Neural crest cell (in vitro differentiated cells): ENCODE data around the gene PLXDC2. TPM values are rescaled to one million over a fixed set of nuclear protein-coding genes. Genes with fewer than 3 reads are reported as not detected.

Source experiments
- DNase-seq: peaks from one replicate; pipeline ENCODE4 v3.0.0; 2021; ENCODE audit warnings: low read depth, mixed read lengths, low spot score
- H3K27ac Mint-ChIP-seq: one replicate; pipeline ENCODE4 v1.8.0; 2021; ENCODE audit warnings: mild to moderate bottlenecking, mixed read lengths; ENCODE audit not compliant: unreplicated experiment
- H3K27me3 Mint-ChIP-seq: 2 replicates; pipeline ENCODE4 v1.8.0; 2021; ENCODE audit warnings: low read depth, mild to moderate bottlenecking, mixed read lengths
- H3K36me3 Mint-ChIP-seq: 2 replicates; pipeline ENCODE4 v1.8.0; 2021; ENCODE audit warnings: low read depth, mild to moderate bottlenecking, mixed read lengths
- H3K4me1 Mint-ChIP-seq: 2 replicates; pipeline ENCODE4 v1.8.0; 2021; ENCODE audit warnings: mixed read lengths
- H3K4me3 Mint-ChIP-seq: one replicate; pipeline ENCODE4 v1.8.0; 2021; ENCODE audit warnings: mild to moderate bottlenecking, mixed read lengths
- H3K9me3 Mint-ChIP-seq: 2 replicates; pipeline ENCODE4 v1.8.0; 2021; ENCODE audit warnings: mixed read lengths
- total RNA-seq: library from RNA; stranded (reverse); gene quantifications from 2 replicates; pipeline ENCODE4 v1.2.1, GENCODE V29; 2021
- TF ChIP-seq, protein P1 (sequence below): fragments of 200-600 bp; sonication (generic); conservative IDR thresholded peaks from 2 replicates; pipeline ENCODE4 v1.5.0; 2021; ENCODE audit warnings: antibody characterized with exemption, mild to moderate bottlenecking

The PLXDC2 gene
- total RNA-seq, 1 donor from 2014 or later = 4.0 TPM

DNA sequence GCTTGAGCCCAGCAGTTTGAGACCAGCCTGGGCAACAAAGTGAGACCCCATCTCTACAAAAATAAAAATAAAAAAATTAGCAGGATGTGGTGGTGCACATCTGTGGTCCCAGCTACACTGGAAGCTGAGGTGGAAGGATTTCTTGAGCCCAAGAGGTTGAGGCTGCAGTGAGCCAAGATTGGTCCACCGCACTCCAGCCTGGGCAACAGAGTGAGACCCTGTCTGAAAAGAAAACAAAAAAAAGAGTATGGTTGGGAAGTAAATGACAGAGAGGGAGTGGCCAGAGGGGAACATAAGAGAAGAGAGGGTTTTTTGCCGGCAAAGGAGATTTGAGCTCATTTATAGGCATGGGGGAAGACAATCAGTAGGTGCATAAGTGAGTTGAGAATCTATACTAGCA, 19.7 kb downstream of the PLXDC2 start:
- no peak for DNase-seq
- H3K4me3 Mint-ChIP-seq = no peak overlapping the region
- H3K4me1 Mint-ChIP-seq = peaks cover 8% of the 10 kb centered on the region
- peaks cover 4% of the 10 kb centered on the region for H3K36me3 Mint-ChIP-seq
- peaks cover 4% of the 10 kb centered on the region for H3K9me3 Mint-ChIP-seq
- no peaks in the 10 kb centered on the region for H3K27me3 Mint-ChIP-seq
- H3K27ac Mint-ChIP-seq = no peak overlapping the region
- TF ChIP-seq, protein P1, sequence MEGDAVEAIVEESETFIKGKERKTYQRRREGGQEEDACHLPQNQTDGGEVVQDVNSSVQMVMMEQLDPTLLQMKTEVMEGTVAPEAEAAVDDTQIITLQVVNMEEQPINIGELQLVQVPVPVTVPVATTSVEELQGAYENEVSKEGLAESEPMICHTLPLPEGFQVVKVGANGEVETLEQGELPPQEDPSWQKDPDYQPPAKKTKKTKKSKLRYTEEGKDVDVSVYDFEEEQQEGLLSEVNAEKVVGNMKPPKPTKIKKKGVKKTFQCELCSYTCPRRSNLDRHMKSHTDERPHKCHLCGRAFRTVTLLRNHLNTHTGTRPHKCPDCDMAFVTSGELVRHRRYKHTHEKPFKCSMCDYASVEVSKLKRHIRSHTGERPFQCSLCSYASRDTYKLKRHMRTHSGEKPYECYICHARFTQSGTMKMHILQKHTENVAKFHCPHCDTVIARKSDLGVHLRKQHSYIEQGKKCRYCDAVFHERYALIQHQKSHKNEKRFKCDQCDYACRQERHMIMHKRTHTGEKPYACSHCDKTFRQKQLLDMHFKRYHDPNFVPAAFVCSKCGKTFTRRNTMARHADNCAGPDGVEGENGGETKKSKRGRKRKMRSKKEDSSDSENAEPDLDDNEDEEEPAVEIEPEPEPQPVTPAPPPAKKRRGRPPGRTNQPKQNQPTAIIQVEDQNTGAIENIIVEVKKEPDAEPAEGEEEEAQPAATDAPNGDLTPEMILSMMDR = no peak

DNA sequence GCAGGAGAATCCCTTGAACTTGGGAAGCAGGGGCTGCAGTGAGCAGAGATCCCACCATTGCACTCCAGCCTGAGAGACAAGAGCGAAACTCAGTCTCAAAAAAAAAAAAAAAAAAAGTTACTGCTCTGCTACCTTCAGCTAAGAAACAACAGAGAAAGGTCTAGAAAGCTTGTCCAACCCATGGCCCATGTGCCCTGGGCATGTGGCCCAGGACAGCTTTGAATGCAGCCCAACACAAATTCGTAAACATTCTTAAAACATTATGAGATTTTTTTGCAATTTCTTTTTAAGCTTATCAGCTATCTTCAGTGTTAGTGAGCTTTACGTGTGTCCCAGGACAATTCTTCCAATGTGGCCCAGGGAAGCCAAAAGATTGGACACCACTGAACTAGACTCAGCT, 22.9 kb downstream of the PLXDC2 start:
- no peak overlapping the region for H3K4me3 Mint-ChIP-seq
- no peaks in the 10 kb centered on the region for H3K36me3 Mint-ChIP-seq
- H3K9me3 Mint-ChIP-seq = no peaks in the 10 kb centered on the region
- no peaks in the 10 kb centered on the region for H3K27me3 Mint-ChIP-seq
- peaks cover 6% of the 10 kb centered on the region for H3K4me1 Mint-ChIP-seq
- no peak for DNase-seq
- TF ChIP-seq, protein P1 = no peak
- no peak overlapping the region for H3K27ac Mint-ChIP-seq

DNA sequence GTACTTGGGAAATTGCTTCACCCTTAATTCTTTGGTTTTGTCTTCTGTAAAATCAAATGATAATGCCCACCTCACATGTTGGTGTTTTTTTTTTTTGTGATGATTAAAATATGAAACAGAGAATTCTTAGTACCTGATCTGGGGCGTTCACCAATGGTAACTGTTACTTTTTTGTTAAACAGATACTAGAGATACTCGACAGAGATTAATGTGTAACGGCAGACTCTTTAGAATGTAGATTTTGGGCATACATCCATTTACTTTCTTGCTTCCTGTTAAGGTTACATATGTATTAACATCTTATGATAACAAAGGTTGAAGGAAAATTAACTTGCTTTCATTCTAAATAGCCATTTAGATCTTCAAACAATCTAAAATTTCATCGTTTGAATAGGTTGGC, 23.3 kb downstream of the PLXDC2 start:
- H3K4me3 Mint-ChIP-seq = no peak overlapping the region
- no peak for DNase-seq
- peaks cover 6% of the 10 kb centered on the region for H3K4me1 Mint-ChIP-seq

DNA sequence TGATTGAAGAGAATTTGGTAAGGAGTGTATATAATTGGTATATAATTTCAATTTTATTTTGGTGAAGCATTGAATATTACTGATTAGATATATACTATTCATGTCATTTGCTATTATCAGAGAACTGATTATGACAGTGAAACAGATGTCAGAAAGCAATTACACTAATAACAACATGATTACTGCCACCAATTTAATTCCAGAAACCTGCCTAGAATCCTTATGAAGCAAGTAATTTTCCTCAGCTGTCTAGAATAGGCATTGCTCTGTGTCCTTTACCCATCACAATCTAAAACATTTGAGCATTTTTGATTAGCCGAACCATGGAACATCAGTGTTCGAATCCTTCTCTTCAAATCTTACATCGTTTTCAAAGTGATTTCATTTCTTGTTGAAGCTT, 24.5 kb downstream of the PLXDC2 start:
- Mint-ChIP-seq H3K4me3 (no peak overlapping the region), H3K9me3 (no peaks in the 10 kb centered on the region), H3K27me3 (no peaks in the 10 kb centered on the region), H3K4me1 (peaks cover 10% of the 10 kb centered on the region), H3K36me3 (no peaks in the 10 kb centered on the region), H3K27ac (no peak overlapping the region)
- DNase-seq = no peak
- TF ChIP-seq, protein P1 = no peak

More for the DNA sequence above, 23.3 kb downstream of the PLXDC2 start:
- no peaks in the 10 kb centered on the region for H3K27me3 Mint-ChIP-seq
- no peak overlapping the region for H3K27ac Mint-ChIP-seq
- TF ChIP-seq, protein P1 = no peak
- H3K36me3 Mint-ChIP-seq = no peaks in the 10 kb centered on the region
- no peaks in the 10 kb centered on the region for H3K9me3 Mint-ChIP-seq

DNA sequence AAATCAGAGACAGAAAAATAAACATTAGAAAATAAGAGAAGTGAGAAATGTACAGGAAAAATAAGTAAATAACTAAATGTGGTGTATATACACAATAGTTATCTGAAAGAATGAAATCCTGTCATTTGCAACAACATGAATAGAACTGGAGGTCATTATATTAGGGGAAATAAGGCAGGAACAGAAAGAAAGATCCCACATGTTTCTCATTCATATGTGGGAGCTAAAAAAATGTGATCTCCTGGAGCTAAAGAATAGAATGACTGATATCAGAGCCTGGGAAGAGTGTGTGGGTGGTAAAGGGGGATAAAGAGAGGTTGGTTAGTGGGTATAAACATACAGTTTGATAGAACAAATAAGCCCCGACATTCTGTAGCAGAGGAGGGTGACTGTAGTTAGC, 27.3 kb downstream of the PLXDC2 start:
- Mint-ChIP-seq H3K9me3 (no peaks in the 10 kb centered on the region), H3K4me3 (no peak overlapping the region), H3K27me3 (no peaks in the 10 kb centered on the region), H3K4me1 (peaks cover 10% of the 10 kb centered on the region), H3K27ac (no peak overlapping the region), H3K36me3 (no peaks in the 10 kb centered on the region)
- DNase-seq = no peak
- TF ChIP-seq, protein P1 = no peak
